Activated naive CD4-positive, alpha-beta T cell treated with anti-CD3 and anti-CD28 coated beads for 36 hours (primary cell): ENCODE results near the gene PRKAR1A. TPM values are rescaled to one million over a fixed set of nuclear protein-coding genes. Genes with fewer than 3 reads are reported as not detected.
A peak's percentile ranks its signal among the peaks of the same experiment; 100 is the strongest.
"Not testable (repeated sequence)": the region's sequence is repeated elsewhere in the genome, so short reads cannot be mapped to it uniquely, and the experiment has no call there.

ENCODE experiments used
- CTCF ChIA-PET: fragments of 350-600 bp; sonication (Branson Sonifier 250); formaldehyde crosslinking; loops from one replicate; lab custom pipeline; 2021; ENCODE audit warnings: antibody characterized with exemption; lab: Charles Lee
- DNase-seq: peaks from one replicate; pipeline ENCODE4 v3.0.0-alpha.2; 2020
- H3K27ac Mint-ChIP-seq: one replicate; pipeline ENCODE4 v1.8.0; 2021; ENCODE audit warnings: mild to moderate bottlenecking, mixed read lengths
- H3K27me3 Mint-ChIP-seq: one replicate; pipeline ENCODE4 v1.8.0; 2021; ENCODE audit warnings: low read depth, mixed read lengths
- H3K36me3 Mint-ChIP-seq: one replicate; pipeline ENCODE4 v1.8.0; 2021; ENCODE audit warnings: low read depth, mixed read lengths
- H3K4me1 Mint-ChIP-seq: one replicate; pipeline ENCODE4 v1.8.0; 2021; ENCODE audit warnings: low read depth, mixed read lengths
- H3K4me3 Mint-ChIP-seq: one replicate; pipeline ENCODE4 v1.8.0; 2021; ENCODE audit warnings: mild to moderate bottlenecking, moderate library complexity, mixed read lengths
- H3K9me3 Mint-ChIP-seq: one replicate; pipeline ENCODE4 v1.8.0; 2021; ENCODE audit warnings: mixed read lengths
- intact Hi-C: fragments of 100-400 bp; cut with micrococcal nuclease; formaldehyde crosslinking; loops from one replicate; pipeline ENCODE4 v1.15.1; 2023
- total RNA-seq, 2 experiments: library from RNA; stranded (reverse); gene quantifications; one replicate each; pipeline ENCODE4 v1.2.3, GENCODE V29; 2021

Gene PRKAR1A
- total RNA-seq, 2 experiments from 2014 or later: 151 TPM

DNA sequence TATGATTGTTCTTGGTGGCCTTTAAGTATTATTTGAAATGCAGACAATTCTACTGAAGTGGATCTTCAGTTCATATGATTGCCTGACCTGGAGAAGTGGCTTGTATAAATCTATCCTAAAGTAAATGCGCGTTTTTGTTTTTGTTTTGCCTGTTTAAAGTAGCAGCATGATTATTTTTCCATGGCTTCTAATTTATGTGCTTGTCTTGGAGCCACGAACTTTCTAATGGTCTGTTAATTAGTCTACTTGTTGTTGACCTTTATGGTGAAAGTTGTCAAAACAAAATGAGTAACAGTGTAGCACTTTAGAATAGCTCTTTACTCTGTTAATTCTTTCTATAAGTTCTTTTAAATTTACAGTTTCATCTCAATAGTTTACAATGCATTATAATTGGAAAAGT lies 1.7 kb downstream of the PRKAR1A start:
- DNase-seq: no peak
- intact Hi-C loops: loop anchor here (1.0 to 5.0 kb wide), 8 partner anchors 15 to 901 kb away; partner anchors contain the start of genes AMZ2, ARSG, KPNA2 and MAP2K6
- peaks cover 31% of the 10 kb centered on the region for H3K36me3 Mint-ChIP-seq
- CTCF ChIA-PET: no interaction called here
- no peak overlapping the region for H3K27ac Mint-ChIP-seq
- H3K4me1 Mint-ChIP-seq: peaks cover 41% of the 10 kb centered on the region
- H3K27me3 Mint-ChIP-seq: no peaks in the 10 kb centered on the region
- peak overlapping the region; percentile 99 for H3K4me3 Mint-ChIP-seq
- no peaks in the 10 kb centered on the region for H3K9me3 Mint-ChIP-seq

DNA sequence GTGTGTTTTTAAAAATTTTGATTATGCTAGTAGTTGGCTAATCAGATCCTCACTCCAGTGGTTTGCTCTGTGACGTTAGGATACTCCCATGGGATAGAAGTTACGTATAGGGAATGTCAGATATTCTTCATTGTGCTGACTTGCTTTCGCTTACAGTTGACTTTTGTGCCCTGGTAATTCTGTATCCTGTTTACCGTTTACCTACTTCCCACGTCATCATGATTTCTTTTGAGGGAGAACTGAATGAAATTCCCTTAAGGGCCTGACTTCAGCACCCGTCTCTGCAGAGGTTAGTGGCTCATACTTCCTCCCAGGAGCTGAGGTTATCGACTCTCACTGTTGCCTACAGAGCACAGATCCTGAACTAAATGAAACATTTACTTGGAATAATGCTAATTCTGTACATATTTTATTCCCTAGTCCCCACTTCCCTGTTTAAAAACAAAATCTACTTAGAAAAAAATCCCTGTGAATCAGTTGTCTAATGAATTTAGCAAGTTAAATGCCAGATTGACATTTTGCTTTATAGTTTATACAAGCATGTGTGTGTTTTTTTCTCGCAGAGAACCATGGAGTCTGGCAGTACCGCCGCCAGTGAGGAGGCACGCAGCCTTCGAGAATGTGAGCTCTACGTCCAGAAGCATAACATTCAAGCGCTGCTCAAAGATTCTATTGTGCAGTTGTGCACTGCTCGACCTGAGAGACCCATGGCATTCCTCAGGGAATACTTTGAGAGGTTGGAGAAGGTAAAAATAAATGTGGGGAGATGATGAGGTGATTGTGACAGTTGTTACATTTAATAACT lies 2.8 kb downstream of the PRKAR1A start:
- no peaks in the 10 kb centered on the region for H3K27me3 Mint-ChIP-seq
- intact Hi-C loops: loop anchor here (5.0 kb wide), 3 partner anchors 308 to 478 kb away; partner anchors contain the start of gene KPNA2
- peaks cover 43% of the 10 kb centered on the region for H3K4me1 Mint-ChIP-seq
- no peak for DNase-seq
- H3K9me3 Mint-ChIP-seq: no peaks in the 10 kb centered on the region
- no peak overlapping the region for H3K4me3 Mint-ChIP-seq
- H3K27ac Mint-ChIP-seq: no peak overlapping the region
- H3K36me3 Mint-ChIP-seq: peaks cover 34% of the 10 kb centered on the region
- CTCF ChIA-PET: no interaction called here

DNA sequence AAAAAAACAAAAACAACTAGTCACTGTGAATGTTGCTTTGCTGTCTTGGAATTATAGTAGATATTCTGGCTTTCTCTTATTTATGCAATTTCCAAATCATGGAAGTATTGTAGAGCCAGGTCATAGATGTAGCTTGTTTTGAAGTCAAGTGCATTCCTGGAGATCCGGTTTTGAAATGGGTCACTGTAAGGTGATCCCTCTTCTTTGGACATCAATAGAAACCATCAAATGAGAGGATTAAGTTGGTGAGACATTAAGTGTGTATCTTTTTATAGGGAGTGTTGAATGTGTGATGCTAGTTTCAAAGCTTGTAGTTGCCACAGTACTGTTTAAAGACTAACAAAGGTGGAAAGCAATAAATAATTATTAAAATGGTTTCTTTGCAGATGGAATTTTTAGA lies 4.5 kb downstream of the PRKAR1A start:
- Mint-ChIP-seq H3K27me3 (no peaks in the 10 kb centered on the region), H3K27ac (no peak overlapping the region), H3K9me3 (no peaks in the 10 kb centered on the region), H3K36me3 (peaks cover 34% of the 10 kb centered on the region), H3K4me3 (no peak overlapping the region), H3K4me1 (peaks cover 41% of the 10 kb centered on the region)
- intact Hi-C loops: no loop called here
- no peak for DNase-seq
- CTCF ChIA-PET: interaction anchor here (0.6 kb wide), 2 partner anchors 98 to 165 kb away, joined by 3 read pairs; no protein-coding TSS in a partner anchor

DNA sequence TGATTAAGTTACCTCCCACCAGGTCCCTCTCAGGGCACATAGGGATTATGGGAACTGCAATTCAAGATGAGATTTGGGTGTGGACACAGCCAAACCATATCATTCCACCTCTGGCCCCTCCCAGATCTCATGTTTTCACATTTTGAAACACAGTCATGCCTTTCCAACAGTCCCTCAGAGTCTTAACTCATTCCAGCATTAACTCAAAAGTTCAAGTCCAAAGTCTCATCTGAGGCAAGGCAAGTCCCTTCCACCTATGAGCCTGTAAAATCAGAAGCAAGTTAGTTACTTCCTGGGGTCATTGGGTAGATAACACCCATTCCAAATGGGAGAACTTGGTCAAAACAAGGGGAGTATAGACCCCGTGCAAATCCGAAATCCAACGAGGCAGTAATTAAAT lies 5.4 kb downstream of the PRKAR1A start:
- H3K27ac Mint-ChIP-seq, intact Hi-C loops, CTCF ChIA-PET, H3K9me3 Mint-ChIP-seq, DNase-seq, H3K27me3 Mint-ChIP-seq, H3K4me3 Mint-ChIP-seq: not testable (repeated sequence)
- peaks cover 37% of the 10 kb centered on the region for H3K36me3 Mint-ChIP-seq
- H3K4me1 Mint-ChIP-seq: peaks cover 41% of the 10 kb centered on the region

- Mint-ChIP-seq H3K36me3 (peaks cover 41% of the 10 kb centered on the region), H3K4me1 (peaks cover 41% of the 10 kb centered on the region), H3K27ac (no peak overlapping the region), H3K9me3 (no peaks in the 10 kb centered on the region), H3K27me3 (no peaks in the 10 kb centered on the region), H3K4me3 (no peak overlapping the region)
- CTCF ChIA-PET: no interaction called here
- intact Hi-C loops: no loop called here
- DNase-seq: no peak
Measured at GRCh38 chr17:68518063-68518815, 6.0 kb downstream of the PRKAR1A start.

GRCh38 chr17:68519051-68519450 lies 6.8 kb downstream of the PRKAR1A start:
- H3K27ac Mint-ChIP-seq, H3K4me3 Mint-ChIP-seq, intact Hi-C loops, H3K27me3 Mint-ChIP-seq, H3K9me3 Mint-ChIP-seq, DNase-seq, CTCF ChIA-PET: not testable (repeated sequence)
- Mint-ChIP-seq H3K4me1 (peaks cover 33% of the 10 kb centered on the region), H3K36me3 (peaks cover 46% of the 10 kb centered on the region)

DNA sequence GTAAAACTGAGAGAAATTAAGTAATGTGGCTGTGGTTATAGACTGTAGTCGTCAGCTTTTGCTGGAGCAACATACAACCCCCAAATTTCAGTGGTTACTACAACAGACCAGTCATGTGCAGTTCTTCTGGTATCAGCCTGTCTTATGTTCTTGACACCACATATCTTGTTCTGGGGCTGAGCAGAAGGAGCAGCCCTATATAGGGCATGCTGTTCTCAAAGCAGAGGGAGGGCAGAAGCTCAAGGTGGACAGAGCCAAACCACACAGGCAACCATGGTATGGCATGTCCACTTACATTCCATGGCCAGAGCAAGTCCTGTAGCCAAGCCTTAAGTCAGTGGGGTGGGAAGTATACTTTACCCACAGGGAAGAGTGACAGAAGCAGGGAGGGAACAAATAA lies 7.7 kb downstream of the PRKAR1A start:
- CTCF ChIA-PET: no interaction called here
- H3K4me1 Mint-ChIP-seq: peaks cover 24% of the 10 kb centered on the region
- H3K4me3 Mint-ChIP-seq: no peak overlapping the region
- H3K27ac Mint-ChIP-seq: no peak overlapping the region
- no peaks in the 10 kb centered on the region for H3K27me3 Mint-ChIP-seq
- peaks cover 46% of the 10 kb centered on the region for H3K36me3 Mint-ChIP-seq
- no peak for DNase-seq
- no peaks in the 10 kb centered on the region for H3K9me3 Mint-ChIP-seq
- intact Hi-C loops: no loop called here

GRCh38 chr17:68522266-68522665 lies 10.0 kb downstream of the PRKAR1A start:
- CTCF ChIA-PET: no interaction called here
- H3K4me3 Mint-ChIP-seq: no peak overlapping the region
- intact Hi-C loops: no loop called here
- H3K36me3 Mint-ChIP-seq: peaks cover 45% of the 10 kb centered on the region
- H3K27me3 Mint-ChIP-seq: no peaks in the 10 kb centered on the region
- H3K27ac Mint-ChIP-seq: no peak overlapping the region
- DNase-seq: no peak
- no peaks in the 10 kb centered on the region for H3K9me3 Mint-ChIP-seq
- peaks cover 9% of the 10 kb centered on the region for H3K4me1 Mint-ChIP-seq

DNA sequence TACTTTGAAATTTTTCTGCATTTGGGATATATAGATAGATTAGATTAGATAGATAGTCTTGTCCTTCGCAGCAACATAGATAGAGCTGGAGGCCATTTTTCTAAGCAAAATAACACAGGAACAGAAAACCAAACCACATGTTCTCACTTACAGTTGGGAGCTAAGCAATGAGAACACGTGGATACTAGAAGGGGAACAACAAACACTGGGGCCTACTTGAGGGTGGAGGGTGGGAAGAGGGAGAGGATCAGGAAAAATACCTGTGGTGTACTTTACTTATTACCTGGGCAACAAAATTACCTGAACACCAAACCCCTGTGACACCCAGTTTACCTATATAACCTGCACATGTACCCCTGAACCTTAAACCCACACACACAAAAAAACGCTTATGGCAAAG lies 14.3 kb downstream of the PRKAR1A start:
- no peaks in the 10 kb centered on the region for H3K9me3 Mint-ChIP-seq
- peaks cover 45% of the 10 kb centered on the region for H3K36me3 Mint-ChIP-seq
- intact Hi-C loops: no loop called here
- no peak for DNase-seq
- no peak overlapping the region for H3K4me3 Mint-ChIP-seq
- no peaks in the 10 kb centered on the region for H3K4me1 Mint-ChIP-seq
- H3K27ac Mint-ChIP-seq: no peak overlapping the region
- CTCF ChIA-PET: no interaction called here
- no peaks in the 10 kb centered on the region for H3K27me3 Mint-ChIP-seq

GRCh38 chr17:68527314-68527713 lies 15.1 kb downstream of the PRKAR1A start:
- H3K27me3 Mint-ChIP-seq: no peaks in the 10 kb centered on the region
- H3K36me3 Mint-ChIP-seq: peaks cover 43% of the 10 kb centered on the region
- intact Hi-C loops: no loop called here
- no peak overlapping the region for H3K27ac Mint-ChIP-seq
- H3K9me3 Mint-ChIP-seq: no peaks in the 10 kb centered on the region
- H3K4me1 Mint-ChIP-seq: no peaks in the 10 kb centered on the region
- CTCF ChIA-PET: no interaction called here
- no peak overlapping the region for H3K4me3 Mint-ChIP-seq
- no peak for DNase-seq

- DNase-seq: no peak
- intact Hi-C loops: loop anchor here (10.0 kb wide), 1 partner anchor 714 kb away; no protein-coding TSS in a partner anchor
- H3K36me3 Mint-ChIP-seq: peaks cover 41% of the 10 kb centered on the region
Measured at GRCh38 chr17:68531252-68531651, 19.0 kb downstream of the PRKAR1A start.

DNA sequence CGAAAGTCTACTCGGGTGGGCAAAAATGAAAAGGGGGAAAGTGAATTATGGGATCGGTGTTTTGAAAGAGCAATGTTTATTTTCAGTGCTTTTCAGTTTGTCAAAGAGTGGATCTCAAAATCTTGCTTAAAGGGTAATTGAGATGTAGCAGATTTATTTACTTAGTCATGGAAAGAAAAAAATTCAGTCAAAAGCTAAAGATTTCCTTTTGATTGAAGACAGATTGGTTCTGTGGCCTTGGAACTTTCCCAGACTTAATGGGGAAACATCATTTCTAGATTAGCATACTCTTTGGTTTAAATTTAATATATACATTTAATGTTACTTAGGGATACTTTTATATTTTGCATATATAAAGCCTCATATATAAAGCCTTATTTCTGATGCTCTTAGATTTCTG lies 20.6 kb downstream of the PRKAR1A start:
- Mint-ChIP-seq H3K27me3 (no peaks in the 10 kb centered on the region), H3K4me1 (peaks cover 13% of the 10 kb centered on the region), H3K9me3 (no peaks in the 10 kb centered on the region), H3K27ac (no peak overlapping the region), H3K4me3 (no peak overlapping the region), H3K36me3 (peaks cover 29% of the 10 kb centered on the region)
- intact Hi-C loops: loop anchor here (10.0 kb wide), 1 partner anchor 712 kb away; no protein-coding TSS in a partner anchor
- CTCF ChIA-PET: interaction anchor here (1.1 to 1.6 kb wide), 2 partner anchors 30 to 239 kb away, joined by 3 to 4 read pairs; no protein-coding TSS in a partner anchor
- DNase-seq: no peak

More at GRCh38 chr17:68531252-68531651, 19.0 kb downstream of the PRKAR1A start:
- H3K27ac Mint-ChIP-seq: no peak overlapping the region
- CTCF ChIA-PET: no interaction called here
- H3K9me3 Mint-ChIP-seq: no peaks in the 10 kb centered on the region
- peaks cover 13% of the 10 kb centered on the region for H3K4me1 Mint-ChIP-seq
- no peaks in the 10 kb centered on the region for H3K27me3 Mint-ChIP-seq
- H3K4me3 Mint-ChIP-seq: no peak overlapping the region
